ENCODE measurements around the gene CASZ1. TPM values are rescaled to one million over a fixed set of nuclear protein-coding genes. Genes with fewer than 3 reads are reported as not detected.
A peak's percentile ranks its signal among the peaks of the same experiment; 100 is the strongest.

CASZ1 gene
- total and polyA plus RNA-seq, 5 donors from 2014 or later, result 0.57 to 55.1 (median 1.1) TPM

DNA sequence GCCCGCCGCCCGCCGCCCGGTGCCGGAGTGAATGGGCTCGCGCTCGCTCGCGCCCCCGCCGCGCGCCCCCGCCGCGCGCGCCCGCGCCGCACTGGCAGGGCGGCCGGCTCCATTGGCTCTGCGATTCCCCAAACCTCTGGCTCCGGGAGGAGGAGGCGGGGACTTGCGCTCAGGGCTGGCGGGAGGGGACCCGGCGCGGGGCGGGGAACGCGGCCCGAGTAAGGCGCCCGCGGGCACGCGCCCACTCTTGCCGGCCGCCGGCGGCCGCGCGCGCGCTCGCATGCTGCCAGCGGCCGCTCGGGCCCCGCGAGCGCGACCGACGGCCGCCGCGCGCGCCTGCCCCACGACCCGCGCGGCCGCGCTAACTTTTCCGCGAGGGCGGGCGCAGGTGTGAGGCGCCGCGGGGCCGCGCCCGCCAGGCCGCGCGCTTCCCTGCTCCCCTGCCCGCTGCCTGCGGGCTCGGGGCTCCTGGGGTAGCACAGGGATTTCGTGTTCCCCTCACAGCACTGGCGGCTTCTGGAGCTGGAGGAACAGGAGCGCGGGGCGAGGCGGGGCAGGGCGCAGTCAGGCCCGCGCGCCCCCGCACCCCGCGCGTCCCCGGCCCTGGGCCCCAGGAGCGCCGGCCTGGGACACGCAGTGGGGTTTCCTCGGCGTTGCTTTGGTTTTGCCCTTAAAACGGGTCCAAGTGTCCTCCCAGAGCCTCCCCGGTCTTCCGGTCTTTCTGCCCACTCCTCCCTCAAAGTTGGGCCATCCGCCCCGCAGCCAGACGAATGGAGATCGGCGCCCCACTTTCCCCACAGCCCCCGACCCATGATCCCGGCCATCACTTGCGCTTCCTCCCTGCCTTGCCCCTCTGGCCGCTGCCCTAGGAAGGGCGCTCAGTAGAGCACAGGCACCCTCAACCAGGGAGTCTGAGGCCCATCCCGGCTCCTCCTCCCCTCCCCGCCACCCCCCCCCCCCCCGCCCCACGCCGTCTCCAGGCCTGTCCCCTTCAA, 101.5 kb downstream of the CASZ1 start:
- Histone ChIP-seq H3K36me3 (ENCODE audit: control insufficient read depth, insufficient read depth, low read length) (no peaks in the 10 kb centered on the region), H3K9me3 (ENCODE audit: control insufficient read depth in 2 of 2, low read length in 2 of 2) (no peaks in the 10 kb centered on the region), H3K27me3 (ENCODE audit: control insufficient read depth, insufficient read depth, low read length) (no peaks in the 10 kb centered on the region), H3K4me1 (ENCODE audit: control insufficient read depth, insufficient read depth, low read length, poor library complexity, severe bottlenecking) (peaks cover 25% of the 10 kb centered on the region), H3K27ac (ENCODE audit: insufficient read depth, low read length, poor library complexity, severe bottlenecking) (peak overlapping the region; percentile 33), H3K4me3 (ENCODE audit: low read depth, low read length) (no peak overlapping the region)
- Mint-ChIP-seq H3K4me3 (peak overlapping the region; percentile 87 to 96 (median 92)), H3K4me1 (peaks cover 4 to 30% (median 21%) of the 10 kb centered on the region in 4 donors), H3K27ac (peak overlapping the region; percentile 84 to 96 (median 84)), H3K9me3 (no peaks in the 10 kb centered on the region), H3K27me3 (peaks cover 4% of the 10 kb centered on the region), H3K36me3 (no peaks in the 10 kb centered on the region)
- peak; percentile 65 to 84 (median 77) for DNase-seq
- ATAC-seq (ENCODE audit: low read depth in 2 of 2), result peak; percentile 69 to 73

DNA sequence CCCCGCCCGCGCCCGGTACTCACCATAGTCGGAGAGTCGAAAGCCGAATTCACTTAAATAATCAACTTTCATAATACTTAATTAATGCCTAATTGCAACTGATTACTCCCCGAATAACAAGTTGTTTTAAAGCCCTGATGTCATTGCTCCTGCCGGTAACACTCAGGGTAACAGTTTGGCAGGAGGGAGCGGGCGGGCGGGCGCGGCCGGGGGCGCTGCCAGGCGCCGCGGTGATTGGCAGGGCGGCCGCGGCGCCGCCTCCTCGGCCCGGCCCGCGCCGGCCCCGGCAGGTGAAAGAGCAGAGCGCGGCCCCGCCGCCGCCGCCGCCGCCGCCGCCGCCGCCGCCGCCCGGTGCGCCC, 102.2 kb downstream of the CASZ1 start:
- H3K4me3 ChIP-seq (ENCODE audit: low read depth, low read length), result peak overlapping the region; percentile 70
- no peaks in the 10 kb centered on the region for H3K27me3 Mint-ChIP-seq

DNA sequence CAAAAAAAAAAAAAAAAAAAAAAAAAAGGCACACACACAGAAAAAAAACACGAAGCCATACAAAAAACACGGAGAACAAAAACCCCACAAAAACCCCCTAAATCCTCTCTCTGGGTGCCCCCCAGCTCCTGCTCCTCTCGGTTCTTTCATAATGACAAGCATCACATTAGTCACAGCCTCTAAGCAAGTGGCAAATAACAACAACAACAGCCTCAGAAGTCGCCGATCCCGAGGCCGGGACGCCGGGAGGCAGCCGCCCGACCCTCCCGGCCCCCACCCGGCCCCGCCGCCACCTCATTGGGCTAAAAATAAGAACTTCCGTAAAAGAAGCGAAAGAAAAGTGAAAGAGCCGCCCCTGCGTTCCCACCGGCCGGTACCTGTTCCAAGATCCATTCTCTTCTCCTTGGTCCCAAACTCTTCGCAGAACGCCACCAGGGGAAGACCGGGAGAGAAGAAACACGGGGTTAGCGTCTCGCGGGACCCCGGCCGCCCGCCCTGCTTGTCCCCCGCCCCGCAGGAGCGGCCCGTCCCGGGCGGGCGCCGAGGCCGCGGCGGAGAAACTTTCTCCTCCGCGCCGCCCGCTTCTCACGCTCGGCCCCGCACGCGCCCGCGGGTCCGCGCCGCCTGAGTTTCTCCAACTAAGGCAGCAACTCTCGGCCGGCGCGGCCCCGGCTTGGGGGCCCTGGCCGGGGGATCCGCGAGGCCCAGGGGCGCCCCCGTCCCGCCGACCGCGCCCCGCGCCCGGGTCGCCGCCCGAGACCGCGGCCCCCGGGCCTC, 102.8 kb downstream of the CASZ1 start:
- Mint-ChIP-seq H3K36me3 (no peaks in the 10 kb centered on the region), H3K9me3 (no peaks in the 10 kb centered on the region), H3K4me3 (peak overlapping the region; percentile 93 to 96 (median 94)), H3K27me3 (no peaks in the 10 kb centered on the region), H3K4me1 (peaks cover 4 to 31% (median 23%) of the 10 kb centered on the region in 4 donors), H3K27ac (peak overlapping the region; percentile 84 to 97 (median 95))
- ATAC-seq (ENCODE audit: low read depth in 2 of 2) (peak; percentile 2 to 10), DNase-seq (peak; percentile 45 to 66 (median 56))
- H3K27me3 ChIP-seq (ENCODE audit: control insufficient read depth, insufficient read depth, low read length), result no peaks in the 10 kb centered on the region
- no peaks in the 10 kb centered on the region for H3K36me3 ChIP-seq (ENCODE audit: control insufficient read depth, insufficient read depth, low read length)
- no peaks in the 10 kb centered on the region for H3K9me3 ChIP-seq (ENCODE audit: control insufficient read depth in 2 of 2, low read length in 2 of 2)
- H3K4me3 ChIP-seq (ENCODE audit: low read depth, low read length), result peak overlapping the region; percentile 70
- peak overlapping the region; percentile 87 for H3K27ac ChIP-seq (ENCODE audit: insufficient read depth, low read length, poor library complexity, severe bottlenecking)
- peaks cover 25% of the 10 kb centered on the region for H3K4me1 ChIP-seq (ENCODE audit: control insufficient read depth, insufficient read depth, low read length, poor library complexity, severe bottlenecking)

More for the DNA sequence above, 102.2 kb downstream of the CASZ1 start:
- H3K4me3 Mint-ChIP-seq, result peak overlapping the region; percentile 89 to 96 (median 91)
- H3K27ac Mint-ChIP-seq, result peak overlapping the region; percentile 69 to 92 (median 84)
- ATAC-seq (ENCODE audit: low read depth in 2 of 2) (peak; percentile 73 to 74), DNase-seq (peak; percentile 57 to 75 (median 67))
- Histone ChIP-seq H3K4me1 (ENCODE audit: control insufficient read depth, insufficient read depth, low read length, poor library complexity, severe bottlenecking) (peaks cover 25% of the 10 kb centered on the region), H3K9me3 (ENCODE audit: control insufficient read depth in 2 of 2, low read length in 2 of 2) (no peaks in the 10 kb centered on the region), H3K36me3 (ENCODE audit: control insufficient read depth, insufficient read depth, low read length) (no peaks in the 10 kb centered on the region), H3K27me3 (ENCODE audit: control insufficient read depth, insufficient read depth, low read length) (no peaks in the 10 kb centered on the region), H3K27ac (ENCODE audit: insufficient read depth, low read length, poor library complexity, severe bottlenecking) (peak overlapping the region; percentile 87)
- H3K9me3 Mint-ChIP-seq, result no peaks in the 10 kb centered on the region
- H3K4me1 Mint-ChIP-seq, result peaks cover 4 to 30% (median 22%) of the 10 kb centered on the region in 4 donors
- no peaks in the 10 kb centered on the region for H3K36me3 Mint-ChIP-seq

DNA sequence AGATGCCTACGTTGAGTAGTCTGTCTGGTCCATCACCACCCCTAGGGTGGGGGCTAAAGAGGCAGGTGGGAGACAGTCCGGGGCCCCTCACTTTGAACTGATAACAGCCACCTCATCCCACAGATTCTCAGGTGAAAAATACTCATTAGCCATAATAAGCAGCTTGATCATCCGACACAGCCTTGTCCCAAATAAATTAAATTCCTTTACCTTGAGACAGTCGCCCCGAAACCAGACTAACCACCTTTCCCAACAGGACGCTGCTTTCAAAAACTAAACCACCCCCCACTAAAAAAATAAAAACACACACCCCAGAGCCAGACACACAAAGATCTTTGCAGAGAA, 103.3 kb downstream of the CASZ1 start:
- Histone ChIP-seq H3K4me3 (ENCODE audit: low read depth, low read length) (peak overlapping the region; percentile 69), H3K9me3 (ENCODE audit: control insufficient read depth in 2 of 2, low read length in 2 of 2) (no peaks in the 10 kb centered on the region), H3K27ac (ENCODE audit: insufficient read depth, low read length, poor library complexity, severe bottlenecking) (peak overlapping the region; percentile 87), H3K27me3 (ENCODE audit: control insufficient read depth, insufficient read depth, low read length) (no peaks in the 10 kb centered on the region), H3K36me3 (ENCODE audit: control insufficient read depth, insufficient read depth, low read length) (no peaks in the 10 kb centered on the region), H3K4me1 (ENCODE audit: control insufficient read depth, insufficient read depth, low read length, poor library complexity, severe bottlenecking) (peaks cover 25% of the 10 kb centered on the region)
- Mint-ChIP-seq H3K9me3 (no peaks in the 10 kb centered on the region), H3K27ac (peak overlapping the region; percentile 44 to 97 (median 84)), H3K36me3 (no peaks in the 10 kb centered on the region), H3K4me1 (peaks cover 4 to 34% (median 23%) of the 10 kb centered on the region in 4 donors), H3K4me3 (peak overlapping the region; percentile 93 to 96 (median 94)), H3K27me3 (no peaks in the 10 kb centered on the region)
- ATAC-seq (ENCODE audit: low read depth in 2 of 2) (no peak), DNase-seq (no peak)

DNA sequence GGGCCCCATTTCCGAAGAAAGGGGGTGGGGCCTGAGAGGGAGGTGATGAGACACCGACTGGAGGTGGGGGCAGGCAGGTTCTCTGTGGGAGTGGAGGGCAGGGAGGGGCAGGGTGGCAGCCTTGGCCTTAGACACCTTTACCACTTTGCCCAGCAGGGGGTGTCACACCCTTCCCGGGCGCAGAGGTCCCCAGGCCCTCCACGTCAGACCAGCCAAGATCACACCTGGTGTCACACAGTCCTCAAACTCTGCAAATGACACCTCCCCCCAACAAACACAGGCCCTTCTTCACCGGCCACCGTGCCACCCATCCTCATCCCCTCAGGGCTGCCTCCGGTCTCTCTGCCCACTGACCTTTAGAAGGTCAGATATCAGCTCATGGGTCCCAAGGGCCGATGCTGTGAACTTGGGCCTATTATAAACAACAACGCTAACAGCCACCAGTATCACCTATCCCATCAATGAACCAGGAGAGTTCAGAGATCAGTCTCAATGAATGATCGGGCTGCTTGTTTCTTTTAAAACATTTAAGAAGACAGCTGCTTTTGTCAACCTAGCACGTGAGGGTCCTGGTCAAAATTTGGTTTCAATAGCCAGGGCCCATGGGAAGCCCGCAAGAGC, 103.9 kb downstream of the CASZ1 start:
- H3K4me3 Mint-ChIP-seq, result peak overlapping the region; percentile 91 to 96 (median 93)
- H3K36me3 ChIP-seq (ENCODE audit: control insufficient read depth, insufficient read depth, low read length), result no peaks in the 10 kb centered on the region
- ATAC-seq (ENCODE audit: low read depth in 2 of 2), result peak; percentile 32 to 36
- no peak overlapping the region for H3K27ac ChIP-seq (ENCODE audit: insufficient read depth, low read length, poor library complexity, severe bottlenecking)
- no peaks in the 10 kb centered on the region for H3K9me3 Mint-ChIP-seq
- peaks cover 4 to 38% (median 23%) of the 10 kb centered on the region in 4 donors for H3K4me1 Mint-ChIP-seq
- peak overlapping the region; percentile 3 for H3K4me3 ChIP-seq (ENCODE audit: low read depth, low read length)
- DNase-seq, result peak; percentile 50 to 79 (median 65)
- H3K9me3 ChIP-seq (ENCODE audit: control insufficient read depth in 2 of 2, low read length in 2 of 2), result no peaks in the 10 kb centered on the region
- peaks cover 3% of the 10 kb centered on the region for H3K36me3 Mint-ChIP-seq
- H3K27me3 ChIP-seq (ENCODE audit: control insufficient read depth, insufficient read depth, low read length), result no peaks in the 10 kb centered on the region
- H3K4me1 ChIP-seq (ENCODE audit: control insufficient read depth, insufficient read depth, low read length, poor library complexity, severe bottlenecking), result peaks cover 25% of the 10 kb centered on the region
- no peaks in the 10 kb centered on the region for H3K27me3 Mint-ChIP-seq
- peak overlapping the region; percentile 40 to 84 (median 83) for H3K27ac Mint-ChIP-seq

DNA sequence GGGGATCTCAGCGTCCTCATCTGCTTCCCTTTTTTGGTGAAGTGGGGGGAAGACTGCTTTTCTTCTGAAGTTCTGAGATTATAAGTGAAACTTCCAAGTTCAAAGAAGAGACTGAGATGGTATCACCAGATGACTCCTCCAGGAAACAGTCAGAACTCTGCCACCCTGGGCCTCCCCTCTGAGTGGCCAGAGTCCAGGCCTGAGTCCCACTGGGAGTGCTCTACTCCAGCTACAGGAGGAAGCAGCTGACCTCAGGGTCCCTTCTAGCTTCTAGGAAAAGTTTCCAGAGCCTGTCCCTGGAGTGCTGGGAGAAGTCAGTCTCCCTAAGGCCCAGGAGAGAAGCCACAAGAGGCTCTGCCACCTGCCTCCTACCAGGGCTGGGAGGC, 104.7 kb downstream of the CASZ1 start:
- Histone ChIP-seq H3K27ac (ENCODE audit: insufficient read depth, low read length, poor library complexity, severe bottlenecking) (no peak overlapping the region), H3K27me3 (ENCODE audit: control insufficient read depth, insufficient read depth, low read length) (no peaks in the 10 kb centered on the region), H3K36me3 (ENCODE audit: control insufficient read depth, insufficient read depth, low read length) (no peaks in the 10 kb centered on the region), H3K4me3 (ENCODE audit: low read depth, low read length) (no peak overlapping the region), H3K9me3 (ENCODE audit: control insufficient read depth in 2 of 2, low read length in 2 of 2) (no peaks in the 10 kb centered on the region), H3K4me1 (ENCODE audit: control insufficient read depth, insufficient read depth, low read length, poor library complexity, severe bottlenecking) (peaks cover 25% of the 10 kb centered on the region)
- H3K9me3 Mint-ChIP-seq, result no peaks in the 10 kb centered on the region
- H3K4me3 Mint-ChIP-seq, result no peak overlapping the region
- H3K27me3 Mint-ChIP-seq, result no peaks in the 10 kb centered on the region
- peaks cover 4 to 40% (median 23%) of the 10 kb centered on the region in 4 donors for H3K4me1 Mint-ChIP-seq
- ATAC-seq (ENCODE audit: low read depth in 2 of 2) (no peak), DNase-seq (no peak)
- peaks cover 3% of the 10 kb centered on the region for H3K36me3 Mint-ChIP-seq
- no peak overlapping the region for H3K27ac Mint-ChIP-seq

DNA sequence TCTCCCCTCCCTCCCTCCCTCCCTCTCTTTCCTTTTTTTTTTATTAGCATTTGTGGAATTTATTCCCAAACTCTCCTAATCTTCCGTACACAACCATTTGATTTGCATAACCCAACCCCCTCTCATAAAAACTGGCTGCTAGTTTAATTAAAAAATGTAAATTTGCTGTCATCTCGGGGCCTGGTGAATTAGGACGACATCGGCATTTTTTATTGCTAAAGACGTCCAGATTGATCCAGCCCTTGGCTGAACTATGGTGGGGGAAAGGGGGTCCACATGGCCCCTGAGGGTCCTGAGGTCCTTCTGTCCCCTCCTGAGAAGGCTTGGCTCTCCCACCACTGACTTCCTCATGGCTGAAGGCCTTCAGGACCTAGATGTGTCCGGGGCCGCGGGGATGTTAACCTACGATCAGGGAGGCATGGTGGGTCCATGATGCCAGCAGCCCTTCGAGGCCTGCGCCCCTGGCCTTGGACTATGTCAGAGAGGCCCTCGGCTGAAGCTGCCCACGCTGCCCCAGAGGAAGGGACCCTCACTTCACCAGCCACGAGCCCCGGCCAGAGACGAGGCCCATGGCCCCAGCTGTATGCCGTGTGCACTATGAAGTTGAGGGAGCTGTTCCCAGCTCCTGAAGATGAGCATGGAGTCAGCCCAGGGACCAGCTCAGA, 105.2 kb downstream of the CASZ1 start:
- Mint-ChIP-seq H3K4me3 (no peak overlapping the region), H3K4me1 (peaks cover 4 to 36% (median 23%) of the 10 kb centered on the region in 4 donors), H3K27ac (no peak overlapping the region), H3K36me3 (peaks cover 3% of the 10 kb centered on the region), H3K27me3 (no peaks in the 10 kb centered on the region), H3K9me3 (no peaks in the 10 kb centered on the region)
- H3K36me3 ChIP-seq (ENCODE audit: control insufficient read depth, insufficient read depth, low read length), result no peaks in the 10 kb centered on the region
- peaks cover 25% of the 10 kb centered on the region for H3K4me1 ChIP-seq (ENCODE audit: control insufficient read depth, insufficient read depth, low read length, poor library complexity, severe bottlenecking)
- no peak overlapping the region for H3K4me3 ChIP-seq (ENCODE audit: low read depth, low read length)
- H3K27me3 ChIP-seq (ENCODE audit: control insufficient read depth, insufficient read depth, low read length), result no peaks in the 10 kb centered on the region
- H3K27ac ChIP-seq (ENCODE audit: insufficient read depth, low read length, poor library complexity, severe bottlenecking), result no peak overlapping the region
- no peaks in the 10 kb centered on the region for H3K9me3 ChIP-seq (ENCODE audit: control insufficient read depth in 2 of 2, low read length in 2 of 2)
- no peak for ATAC-seq (ENCODE audit: low read depth in 2 of 2)
- no peak for DNase-seq

Measured in CD4-positive, CD25-positive, alpha-beta regulatory T cell (primary cell).